GM18519 (cell line): Measurements from ENCODE around the gene YWHAG.
"Not testable (repeated sequence)": the region's sequence is repeated elsewhere in the genome, so short reads cannot be mapped to it uniquely, and the experiment has no call there.

ENCODE experiments used
- ATAC-seq: cut with Tn5 transposase; IDR thresholded peaks from one replicate; pipeline ENCODE4 v1.9.1; 2021; ENCODE audit warnings: mild to moderate bottlenecking, moderate library complexity; ENCODE audit not compliant: unreplicated experiment, low FRiP score

Gene YWHAG

DNA sequence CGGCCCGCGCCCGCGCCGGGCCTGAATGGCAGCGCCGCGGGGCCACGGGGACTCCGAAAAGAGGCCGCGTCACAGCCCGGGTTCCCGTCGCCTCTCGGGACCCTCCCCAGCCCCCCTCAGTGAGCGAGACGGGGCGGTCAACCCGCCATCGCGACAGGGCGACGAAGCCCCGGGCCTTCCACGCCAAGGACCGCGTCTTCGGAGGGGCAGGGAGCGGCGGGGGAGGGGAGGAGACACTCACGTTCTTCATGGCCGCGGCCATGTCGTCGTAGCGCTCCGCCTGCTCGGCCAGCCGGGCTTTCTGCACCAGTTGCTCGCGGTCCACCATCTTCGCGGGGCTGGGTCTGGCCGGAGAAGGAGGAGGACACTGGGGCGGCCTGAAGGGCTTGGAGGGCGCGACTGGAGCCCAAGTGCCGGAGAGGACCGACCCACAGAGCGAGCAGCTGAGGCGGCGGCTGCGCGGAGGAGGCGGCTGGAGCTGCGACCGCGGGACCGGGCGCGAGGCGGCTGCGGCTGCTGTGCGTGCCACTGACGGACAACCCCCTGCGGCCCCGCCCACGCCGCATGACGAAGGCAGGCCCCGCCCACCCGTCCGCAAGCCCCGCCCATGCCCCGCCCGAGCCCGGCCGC lies at the start of gene YWHAG:
Gene YWHAG, minus strand, starts transcription at position 511 of the 630 bp plus-strand sequence. Its CDS starts 183 bp downstream, at position 328.
- ATAC-seq = peak; percentile 34

- ATAC-seq = no peak
These were observed 49.4 kb upstream of the YWHAG start for GRCh38 chr7:76408121-76408560.

GRCh38 chr7:76407718-76408117 lies 48.9 kb upstream of the YWHAG start:
- no peak for ATAC-seq

DNA sequence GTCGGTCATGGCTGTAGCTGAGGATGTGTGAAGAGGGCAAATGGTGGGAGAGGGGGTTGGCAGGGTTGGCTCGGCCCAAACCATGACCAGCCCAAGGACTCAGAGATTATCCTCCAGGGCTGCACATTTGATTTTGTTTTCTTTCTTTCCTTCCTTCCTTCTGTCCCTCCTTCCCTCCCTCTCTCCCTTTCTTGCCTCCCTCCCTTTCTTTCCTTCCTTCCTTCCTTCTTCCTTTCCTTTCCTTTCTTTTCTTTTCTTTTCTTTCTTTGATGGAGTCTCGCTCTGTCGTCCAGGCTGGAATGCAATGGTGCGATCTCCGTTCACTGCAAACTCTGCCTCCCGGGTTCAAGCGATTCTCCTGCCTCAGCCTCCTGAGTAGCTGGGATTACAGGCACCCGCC lies 46.9 kb upstream of the YWHAG start:
- no peak for ATAC-seq

- ATAC-seq = no peak
These were observed 45.1 kb upstream of the YWHAG start for GRCh38 chr7:76403780-76404494.

DNA sequence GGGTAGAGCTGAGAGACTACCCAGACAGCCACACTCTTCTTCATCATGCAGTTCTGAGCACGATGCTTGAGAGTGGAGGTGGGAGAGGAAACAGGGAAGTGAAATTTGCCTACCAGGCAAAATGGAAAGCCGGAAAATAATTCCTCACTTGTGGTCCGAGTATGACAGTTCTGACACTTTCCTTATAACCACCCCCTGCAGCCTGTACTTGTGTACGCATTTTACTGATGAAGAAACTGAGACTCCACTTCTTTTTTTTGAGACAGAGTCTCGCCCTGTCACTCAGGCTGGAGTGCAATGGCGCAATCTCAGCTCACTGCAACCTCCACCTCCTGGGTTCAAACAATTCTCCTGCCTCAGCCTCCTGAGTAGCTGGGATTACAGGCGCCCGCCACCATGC lies 44.3 kb upstream of the YWHAG start:
- ATAC-seq = not testable (repeated sequence)

- no peak for ATAC-seq
These were observed 41.5 kb upstream of the YWHAG start for GRCh38 chr7:76400248-76400647.

- no peak for ATAC-seq
These were observed 38.8 kb upstream of the YWHAG start for GRCh38 chr7:76397409-76398183.

- ATAC-seq = no peak
These were observed 38.1 kb upstream of the YWHAG start for GRCh38 chr7:76396864-76397263.

- ATAC-seq = no peak
These were observed 37.4 kb upstream of the YWHAG start for GRCh38 chr7:76395965-76396726.

- not testable (repeated sequence) for ATAC-seq
These were observed 36.8 kb upstream of the YWHAG start for GRCh38 chr7:76395605-76395964.

GRCh38 chr7:76394957-76395356 lies 36.2 kb upstream of the YWHAG start:
- no peak for ATAC-seq

DNA sequence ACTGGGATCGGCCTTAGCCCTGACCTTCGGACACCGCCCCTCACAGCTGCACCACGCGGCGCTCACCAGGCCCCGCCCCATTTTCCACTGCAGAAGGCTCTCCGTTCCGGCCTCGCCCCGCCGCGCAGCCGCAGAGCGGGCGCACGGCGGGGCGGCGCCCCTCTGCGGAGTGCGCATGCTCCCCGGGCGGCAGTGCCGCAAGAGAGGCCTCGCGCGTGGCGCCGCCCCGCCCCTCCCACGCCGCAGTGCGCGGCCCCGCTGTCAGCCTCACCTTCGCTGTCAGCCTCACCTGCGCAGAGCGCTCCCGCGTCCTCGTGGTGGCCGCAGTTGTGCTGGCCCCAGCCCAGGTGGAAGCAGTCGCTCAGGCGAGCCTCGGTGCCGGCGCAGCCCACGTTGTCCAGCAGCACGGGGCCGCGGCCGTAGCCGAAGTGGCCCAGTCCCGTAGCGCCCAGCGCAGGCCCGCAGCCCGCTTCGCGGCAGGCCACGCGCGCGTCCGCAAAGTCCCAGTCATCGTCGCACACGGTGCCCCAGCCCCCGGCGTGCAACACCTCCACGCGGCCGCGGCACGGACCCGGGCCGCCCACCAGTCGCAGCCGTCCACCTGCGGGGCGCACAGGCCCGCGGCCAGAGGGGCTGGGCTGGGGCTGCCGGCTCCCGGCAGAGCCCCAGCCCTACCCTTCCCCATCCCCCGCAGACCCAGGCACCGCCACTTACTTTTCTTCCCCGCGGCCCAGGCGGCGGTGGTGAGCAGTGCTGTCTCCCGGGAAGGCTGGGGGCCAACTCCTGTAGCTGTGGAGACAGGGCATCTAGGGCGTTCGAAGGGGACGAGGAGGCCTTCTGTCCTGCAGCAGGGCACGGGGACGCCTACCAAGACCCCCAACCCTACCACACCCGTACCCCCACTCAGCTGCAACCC lies 34.6 kb upstream of the YWHAG start:
- peak; percentile 64 for ATAC-seq

DNA sequence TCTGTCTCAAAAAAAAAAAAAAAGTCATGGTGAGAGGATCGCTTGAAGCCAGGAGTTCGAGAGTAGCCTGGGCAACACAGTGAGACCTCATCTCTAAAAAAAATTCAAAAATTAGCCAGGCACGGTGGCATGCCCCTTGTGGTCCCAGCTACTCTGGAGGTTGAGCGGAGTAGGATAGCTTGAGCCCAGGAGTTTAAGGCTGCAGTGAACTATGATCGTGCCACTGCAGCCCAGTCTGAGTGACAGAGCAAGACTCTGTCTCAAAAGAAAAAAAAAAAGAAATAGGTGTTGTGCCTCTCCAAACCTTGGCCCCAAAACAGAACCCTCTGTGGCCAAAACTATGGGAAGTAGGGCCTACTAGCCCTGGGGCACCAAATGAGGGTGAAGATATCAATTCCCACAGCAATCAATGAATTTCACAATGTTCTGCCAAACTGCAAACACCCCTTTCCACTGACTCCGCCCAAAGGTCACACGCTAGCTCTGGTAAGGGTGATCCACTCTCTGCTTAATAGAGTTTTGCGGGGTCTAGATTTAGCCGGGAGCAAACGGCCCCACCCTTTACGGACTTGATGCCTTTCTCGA lies 33.8 kb upstream of the YWHAG start:
- no peak for ATAC-seq

DNA sequence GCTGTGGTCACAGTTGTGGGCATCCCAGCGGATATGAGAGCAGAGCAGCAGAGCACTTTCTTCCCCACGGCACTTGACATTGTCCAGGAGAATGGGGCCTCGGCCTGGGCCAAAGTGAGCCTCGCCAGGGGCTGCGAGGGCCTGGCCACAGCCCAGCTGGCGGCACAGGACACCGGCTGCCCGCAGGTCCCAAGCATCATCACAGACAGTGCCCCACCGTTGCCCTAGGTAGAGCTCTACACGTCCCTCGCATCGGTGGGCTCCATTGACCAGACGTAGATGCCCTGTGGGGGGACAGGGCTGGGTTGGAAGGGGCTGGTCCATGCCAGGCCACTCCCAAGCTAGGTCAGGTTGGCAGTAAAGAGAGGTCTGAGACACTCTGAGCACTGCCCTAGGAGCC lies 31.3 kb upstream of the YWHAG start:
- ATAC-seq = no peak

DNA sequence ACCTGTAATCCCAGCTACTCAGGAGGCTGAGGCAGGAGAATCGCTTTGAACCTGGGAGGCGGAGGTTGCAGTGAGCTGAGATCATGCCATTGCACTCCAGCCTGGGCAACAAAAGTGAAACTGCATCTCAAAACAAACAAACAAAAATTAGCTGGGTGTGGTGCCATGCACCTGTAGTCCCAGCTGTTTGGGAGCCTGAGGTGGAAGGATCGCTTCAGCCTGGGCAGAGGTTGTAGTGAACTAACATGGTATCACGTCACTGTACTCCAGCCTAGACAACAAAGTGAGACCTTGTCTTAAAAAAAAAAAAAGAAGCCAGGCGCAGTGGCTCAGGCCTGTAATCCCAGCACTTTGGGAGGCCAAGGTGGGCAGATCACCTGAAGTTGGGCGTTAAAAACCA lies 29.0 kb upstream of the YWHAG start:
- ATAC-seq = not testable (repeated sequence)

- ATAC-seq = no peak
These were observed 28.0 kb upstream of the YWHAG start for GRCh38 chr7:76386691-76387260.

- ATAC-seq = no peak
These were observed 24.5 kb upstream of the YWHAG start for GRCh38 chr7:76383089-76383944.
